Measurements from ENCODE around the gene PEX16.

PEX16 gene

GRCh38 chr11:45917623-45918330 lies at the start of gene PEX16:
TSS of gene PEX16 (minus strand) at chr11:45917877. CDS start at chr11:45917811, 66 bp downstream.
- peak; percentile 88 to 95 for DNase-seq (ENCODE audit: extremely low read depth in 1 of 2, low read depth in 1 of 2)

- DNase-seq (ENCODE audit: extremely low read depth in 1 of 2, low read depth in 1 of 2) = peak in 1 of 2 donors; percentile 30
Observed at GRCh38 chr11:45964911-45965389, 47.3 kb upstream of the PEX16 start.

- no peak for DNase-seq (ENCODE audit: extremely low read depth in 1 of 2, low read depth in 1 of 2)
Observed at GRCh38 chr11:45961751-45962240, 44.1 kb upstream of the PEX16 start.

GRCh38 chr11:45960387-45961095 lies 42.9 kb upstream of the PEX16 start:
- no peak for DNase-seq (ENCODE audit: extremely low read depth in 1 of 2, low read depth in 1 of 2)

GRCh38 chr11:45959851-45960250 lies 42.2 kb upstream of the PEX16 start:
- DNase-seq (ENCODE audit: extremely low read depth in 1 of 2, low read depth in 1 of 2) = no peak

- DNase-seq (ENCODE audit: extremely low read depth in 1 of 2, low read depth in 1 of 2) = no peak
Observed at GRCh38 chr11:45949992-45950407, 32.3 kb upstream of the PEX16 start.

GRCh38 chr11:45948356-45948755 lies 30.7 kb upstream of the PEX16 start:
- no peak for DNase-seq (ENCODE audit: extremely low read depth in 1 of 2, low read depth in 1 of 2)

GRCh38 chr11:45947885-45948284 lies 30.2 kb upstream of the PEX16 start:
- no peak for DNase-seq (ENCODE audit: extremely low read depth in 1 of 2, low read depth in 1 of 2)

- no peak for DNase-seq (ENCODE audit: extremely low read depth in 1 of 2, low read depth in 1 of 2)
Observed at GRCh38 chr11:45945397-45945999, 27.8 kb upstream of the PEX16 start.

GRCh38 chr11:45942381-45942780 lies 24.7 kb upstream of the PEX16 start:
- DNase-seq (ENCODE audit: extremely low read depth in 1 of 2, low read depth in 1 of 2) = no peak

GRCh38 chr11:45941285-45941684 lies 23.6 kb upstream of the PEX16 start:
- DNase-seq (ENCODE audit: extremely low read depth in 1 of 2, low read depth in 1 of 2) = no peak

GRCh38 chr11:45939836-45940235 lies 22.2 kb upstream of the PEX16 start:
- DNase-seq (ENCODE audit: extremely low read depth in 1 of 2, low read depth in 1 of 2) = no peak

- no peak for DNase-seq (ENCODE audit: extremely low read depth in 1 of 2, low read depth in 1 of 2)
Observed at GRCh38 chr11:45937916-45938315, 20.2 kb upstream of the PEX16 start.

- DNase-seq (ENCODE audit: extremely low read depth in 1 of 2, low read depth in 1 of 2) = no peak
Observed at GRCh38 chr11:45936511-45937054, 18.9 kb upstream of the PEX16 start.

- DNase-seq (ENCODE audit: extremely low read depth in 1 of 2, low read depth in 1 of 2) = no peak
Observed at GRCh38 chr11:45935349-45936064, 17.8 kb upstream of the PEX16 start.

- no peak for DNase-seq (ENCODE audit: extremely low read depth in 1 of 2, low read depth in 1 of 2)
Observed at GRCh38 chr11:45934580-45935318, 17.1 kb upstream of the PEX16 start.

GRCh38 chr11:45933846-45934579 lies 16.3 kb upstream of the PEX16 start:
- no peak for DNase-seq (ENCODE audit: extremely low read depth in 1 of 2, low read depth in 1 of 2)

- DNase-seq (ENCODE audit: extremely low read depth in 1 of 2, low read depth in 1 of 2) = no peak
Observed at GRCh38 chr11:45933131-45933831, 15.6 kb upstream of the PEX16 start.

- DNase-seq (ENCODE audit: extremely low read depth in 1 of 2, low read depth in 1 of 2) = no peak
Observed at GRCh38 chr11:45932217-45932616, 14.5 kb upstream of the PEX16 start.

All from stimulated activated CD8-positive, alpha-beta memory T cell treated with anti-CD3 and anti-CD28 coated beads, Interleukin-7, amount 100 ng/mL, for 48 hours (primary cell).